Measurements from ENCODE around the gene MBTPS2.

GRCh38 chrX:21831496-21831895 lies 7.9 kb upstream of the MBTPS2 start:
- TF ChIP-seq POLR2A (IDR thresholded peaks at IDR 0.05) (no peak), CTCF (IDR thresholded peaks at IDR 0.05) (no peak)

Data from stomach (tissue), 4 donors.